ENCODE results near the gene SLC41A2.

SLC41A2 gene

DNA sequence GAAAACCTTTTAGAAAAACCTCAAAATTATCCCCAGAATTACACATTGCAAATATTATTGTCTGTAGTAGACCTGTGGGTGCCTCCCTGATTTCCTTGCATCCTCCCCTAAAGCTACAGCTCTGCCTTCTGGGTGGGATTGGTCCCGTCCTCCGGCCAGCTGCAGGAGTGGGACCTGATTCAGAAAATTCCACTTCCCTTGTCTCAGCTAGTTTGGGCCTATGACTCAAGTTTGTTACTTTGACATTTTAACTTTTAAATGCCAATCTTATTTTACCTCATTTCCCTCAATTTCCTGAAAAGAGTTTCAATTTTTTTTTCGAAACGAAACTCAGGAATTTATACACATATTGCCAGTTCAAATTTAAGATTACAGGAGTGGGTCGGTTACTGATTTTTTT lies 13.2 kb upstream of the SLC41A2 start:
- no peak for ATAC-seq
- TF ChIP-seq RARB (CRISPR knock-in tag; IDR thresholded peaks at IDR 0.05) = no peak
- no peak for TF ChIP-seq ZNF8 (CRISPR knock-in tag; IDR thresholded peaks at IDR 0.05)
- TF ChIP-seq ZNF565 (CRISPR knock-in tag; conservative IDR thresholded peaks at IDR 0.05; ENCODE audit: low read depth) = no peak
- no peak for TF ChIP-seq GLIS3 (CRISPR knock-in tag; IDR thresholded peaks at IDR 0.05)
- TF ChIP-seq, protein P1, sequence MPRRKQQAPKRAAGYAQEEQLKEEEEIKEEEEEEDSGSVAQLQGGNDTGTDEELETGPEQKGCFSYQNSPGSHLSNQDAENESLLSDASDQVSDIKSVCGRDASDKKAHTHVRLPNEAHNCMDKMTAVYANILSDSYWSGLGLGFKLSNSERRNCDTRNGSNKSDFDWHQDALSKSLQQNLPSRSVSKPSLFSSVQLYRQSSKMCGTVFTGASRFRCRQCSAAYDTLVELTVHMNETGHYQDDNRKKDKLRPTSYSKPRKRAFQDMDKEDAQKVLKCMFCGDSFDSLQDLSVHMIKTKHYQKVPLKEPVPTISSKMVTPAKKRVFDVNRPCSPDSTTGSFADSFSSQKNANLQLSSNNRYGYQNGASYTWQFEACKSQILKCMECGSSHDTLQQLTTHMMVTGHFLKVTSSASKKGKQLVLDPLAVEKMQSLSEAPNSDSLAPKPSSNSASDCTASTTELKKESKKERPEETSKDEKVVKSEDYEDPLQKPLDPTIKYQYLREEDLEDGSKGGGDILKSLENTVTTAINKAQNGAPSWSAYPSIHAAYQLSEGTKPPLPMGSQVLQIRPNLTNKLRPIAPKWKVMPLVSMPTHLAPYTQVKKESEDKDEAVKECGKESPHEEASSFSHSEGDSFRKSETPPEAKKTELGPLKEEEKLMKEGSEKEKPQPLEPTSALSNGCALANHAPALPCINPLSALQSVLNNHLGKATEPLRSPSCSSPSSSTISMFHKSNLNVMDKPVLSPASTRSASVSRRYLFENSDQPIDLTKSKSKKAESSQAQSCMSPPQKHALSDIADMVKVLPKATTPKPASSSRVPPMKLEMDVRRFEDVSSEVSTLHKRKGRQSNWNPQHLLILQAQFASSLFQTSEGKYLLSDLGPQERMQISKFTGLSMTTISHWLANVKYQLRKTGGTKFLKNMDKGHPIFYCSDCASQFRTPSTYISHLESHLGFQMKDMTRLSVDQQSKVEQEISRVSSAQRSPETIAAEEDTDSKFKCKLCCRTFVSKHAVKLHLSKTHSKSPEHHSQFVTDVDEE (CRISPR knock-in tag; IDR thresholded peaks at IDR 0.05) = no peak
- TF ChIP-seq ARNTL (CRISPR knock-in tag; IDR thresholded peaks at IDR 0.05; ENCODE audit: borderline replicate concordance, low read depth) = no peak
- TF ChIP-seq PPARA (CRISPR knock-in tag; IDR thresholded peaks at IDR 0.05; ENCODE audit: borderline replicate concordance) = no peak
- no peak for TF ChIP-seq ZFP3 (CRISPR knock-in tag; IDR thresholded peaks at IDR 0.05)
- no peak for TF ChIP-seq OSR1 (CRISPR knock-in tag; IDR thresholded peaks at IDR 0.05)
- TF ChIP-seq ZFP30 (CRISPR knock-in tag; IDR thresholded peaks at IDR 0.05) = no peak
- no peak for TF ChIP-seq CSDC2 (CRISPR knock-in tag; IDR thresholded peaks at IDR 0.05)
- TF ChIP-seq TCF4 (CRISPR knock-in tag; IDR thresholded peaks at IDR 0.05; ENCODE audit: borderline replicate concordance) = no peak
- TF ChIP-seq, protein P2, sequence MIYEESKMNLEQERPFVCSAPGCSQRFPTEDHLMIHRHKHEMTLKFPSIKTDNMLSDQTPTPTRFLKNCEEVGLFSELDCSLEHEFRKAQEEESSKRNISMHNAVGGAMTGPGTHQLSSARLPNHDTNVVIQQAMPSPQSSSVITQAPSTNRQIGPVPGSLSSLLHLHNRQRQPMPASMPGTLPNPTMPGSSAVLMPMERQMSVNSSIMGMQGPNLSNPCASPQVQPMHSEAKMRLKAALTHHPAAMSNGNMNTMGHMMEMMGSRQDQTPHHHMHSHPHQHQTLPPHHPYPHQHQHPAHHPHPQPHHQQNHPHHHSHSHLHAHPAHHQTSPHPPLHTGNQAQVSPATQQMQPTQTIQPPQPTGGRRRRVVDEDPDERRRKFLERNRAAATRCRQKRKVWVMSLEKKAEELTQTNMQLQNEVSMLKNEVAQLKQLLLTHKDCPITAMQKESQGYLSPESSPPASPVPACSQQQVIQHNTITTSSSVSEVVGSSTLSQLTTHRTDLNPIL (CRISPR knock-in tag; IDR thresholded peaks at IDR 0.05; ENCODE audit: low read depth) = no peak
- TF ChIP-seq, protein P3, sequence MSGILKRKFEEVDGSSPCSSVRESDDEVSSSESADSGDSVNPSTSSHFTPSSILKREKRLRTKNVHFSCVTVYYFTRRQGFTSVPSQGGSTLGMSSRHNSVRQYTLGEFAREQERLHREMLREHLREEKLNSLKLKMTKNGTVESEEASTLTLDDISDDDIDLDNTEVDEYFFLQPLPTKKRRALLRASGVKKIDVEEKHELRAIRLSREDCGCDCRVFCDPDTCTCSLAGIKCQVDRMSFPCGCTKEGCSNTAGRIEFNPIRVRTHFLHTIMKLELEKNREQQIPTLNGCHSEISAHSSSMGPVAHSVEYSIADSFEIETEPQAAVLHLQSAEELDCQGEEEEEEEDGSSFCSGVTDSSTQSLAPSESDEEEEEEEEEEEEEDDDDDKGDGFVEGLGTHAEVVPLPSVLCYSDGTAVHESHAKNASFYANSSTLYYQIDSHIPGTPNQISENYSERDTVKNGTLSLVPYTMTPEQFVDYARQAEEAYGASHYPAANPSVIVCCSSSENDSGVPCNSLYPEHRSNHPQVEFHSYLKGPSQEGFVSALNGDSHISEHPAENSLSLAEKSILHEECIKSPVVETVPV (CRISPR knock-in tag; IDR thresholded peaks at IDR 0.05) = no peak
- TF ChIP-seq BACH2 (CRISPR knock-in tag; IDR thresholded peaks at IDR 0.05; ENCODE audit: borderline replicate concordance) = no peak

DNA sequence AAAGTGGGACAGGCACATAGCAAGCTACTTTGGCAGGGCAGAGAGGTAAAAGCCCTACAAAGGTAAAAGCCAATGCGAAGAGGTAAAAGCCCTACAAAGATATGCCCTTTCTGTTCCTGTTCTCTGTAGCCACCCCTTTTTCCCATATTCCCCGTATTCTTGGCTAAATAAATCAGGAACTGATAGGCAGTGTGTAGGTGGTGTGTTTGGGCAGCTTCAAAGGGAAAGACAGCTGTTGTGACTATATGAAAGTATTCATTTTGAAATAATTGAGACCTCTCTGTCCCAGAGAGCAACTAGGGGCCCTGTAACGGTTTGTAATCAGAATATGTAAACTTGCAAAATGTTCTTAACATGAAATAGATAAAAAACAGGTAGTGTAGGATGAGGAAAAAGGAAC lies 11.3 kb upstream of the SLC41A2 start:
- no peak for ATAC-seq

DNA sequence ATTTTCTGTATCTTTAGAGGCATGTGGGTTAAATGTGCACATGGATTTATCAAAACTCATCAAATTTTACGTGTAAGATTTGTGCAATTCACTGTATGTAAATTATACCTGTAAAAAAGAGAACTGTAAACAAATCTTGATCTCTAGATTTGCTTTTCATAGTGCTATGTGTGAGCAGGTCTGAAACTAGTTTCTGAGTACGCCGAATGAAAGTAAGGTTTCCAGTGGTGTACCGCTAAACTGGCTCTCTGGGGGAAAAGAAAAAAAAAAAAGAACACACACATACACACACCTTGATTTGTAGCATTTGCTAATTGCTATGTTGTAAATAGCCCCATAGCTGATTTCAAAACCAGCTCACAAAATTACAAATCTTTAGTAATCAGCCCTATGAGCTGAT lies 8.6 kb upstream of the SLC41A2 start:
- ATAC-seq = no peak
- TF ChIP-seq, protein P4, sequence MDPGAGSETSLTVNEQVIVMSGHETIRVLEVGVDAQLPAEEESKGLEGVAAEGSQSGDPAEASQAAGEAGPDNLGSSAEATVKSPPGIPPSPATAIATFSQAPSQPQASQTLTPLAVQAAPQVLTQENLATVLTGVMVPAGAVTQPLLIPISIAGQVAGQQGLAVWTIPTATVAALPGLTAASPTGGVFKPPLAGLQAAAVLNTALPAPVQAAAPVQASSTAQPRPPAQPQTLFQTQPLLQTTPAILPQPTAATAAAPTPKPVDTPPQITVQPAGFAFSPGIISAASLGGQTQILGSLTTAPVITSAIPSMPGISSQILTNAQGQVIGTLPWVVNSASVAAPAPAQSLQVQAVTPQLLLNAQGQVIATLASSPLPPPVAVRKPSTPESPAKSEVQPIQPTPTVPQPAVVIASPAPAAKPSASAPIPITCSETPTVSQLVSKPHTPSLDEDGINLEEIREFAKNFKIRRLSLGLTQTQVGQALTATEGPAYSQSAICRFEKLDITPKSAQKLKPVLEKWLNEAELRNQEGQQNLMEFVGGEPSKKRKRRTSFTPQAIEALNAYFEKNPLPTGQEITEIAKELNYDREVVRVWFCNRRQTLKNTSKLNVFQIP (CRISPR knock-in tag; IDR thresholded peaks at IDR 0.05; ENCODE audit: borderline replicate concordance, low read depth) = no peak
- TF ChIP-seq, protein P5, sequence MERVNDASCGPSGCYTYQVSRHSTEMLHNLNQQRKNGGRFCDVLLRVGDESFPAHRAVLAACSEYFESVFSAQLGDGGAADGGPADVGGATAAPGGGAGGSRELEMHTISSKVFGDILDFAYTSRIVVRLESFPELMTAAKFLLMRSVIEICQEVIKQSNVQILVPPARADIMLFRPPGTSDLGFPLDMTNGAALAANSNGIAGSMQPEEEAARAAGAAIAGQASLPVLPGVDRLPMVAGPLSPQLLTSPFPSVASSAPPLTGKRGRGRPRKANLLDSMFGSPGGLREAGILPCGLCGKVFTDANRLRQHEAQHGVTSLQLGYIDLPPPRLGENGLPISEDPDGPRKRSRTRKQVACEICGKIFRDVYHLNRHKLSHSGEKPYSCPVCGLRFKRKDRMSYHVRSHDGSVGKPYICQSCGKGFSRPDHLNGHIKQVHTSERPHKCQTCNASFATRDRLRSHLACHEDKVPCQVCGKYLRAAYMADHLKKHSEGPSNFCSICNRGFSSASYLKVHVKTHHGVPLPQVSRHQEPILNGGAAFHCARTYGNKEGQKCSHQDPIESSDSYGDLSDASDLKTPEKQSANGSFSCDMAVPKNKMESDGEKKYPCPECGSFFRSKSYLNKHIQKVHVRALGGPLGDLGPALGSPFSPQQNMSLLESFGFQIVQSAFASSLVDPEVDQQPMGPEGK (CRISPR knock-in tag; IDR thresholded peaks at IDR 0.05; ENCODE audit: borderline replicate concordance) = no peak
- TF ChIP-seq CSDC2 (CRISPR knock-in tag; IDR thresholded peaks at IDR 0.05) (no peak), PPARA (CRISPR knock-in tag; IDR thresholded peaks at IDR 0.05; ENCODE audit: borderline replicate concordance) (no peak), ISL1 (CRISPR knock-in tag; IDR thresholded peaks at IDR 0.05) (no peak), OSR1 (CRISPR knock-in tag; IDR thresholded peaks at IDR 0.05) (no peak), ZFP3 (CRISPR knock-in tag; IDR thresholded peaks at IDR 0.05) (no peak)

More for the DNA sequence above, 11.3 kb upstream of the SLC41A2 start:
- no peak for TF ChIP-seq ARNTL (CRISPR knock-in tag; IDR thresholded peaks at IDR 0.05; ENCODE audit: borderline replicate concordance, low read depth)

DNA sequence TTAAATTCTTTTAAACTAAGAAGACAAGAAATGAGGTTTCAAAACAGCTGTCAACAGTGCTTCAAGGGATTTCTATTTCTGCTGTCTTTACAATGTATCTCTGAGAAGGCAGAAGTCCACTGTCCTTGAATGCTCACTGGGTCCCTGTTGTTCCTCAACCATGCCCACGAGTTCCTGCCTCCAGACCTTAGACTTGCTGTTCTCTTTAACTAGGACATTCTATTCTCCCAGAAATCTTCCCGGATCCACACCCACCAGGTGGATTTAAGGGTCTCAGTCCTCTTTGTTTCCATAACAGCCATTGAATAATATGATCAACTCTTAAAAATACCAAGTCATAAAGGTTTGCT lies 6.7 kb upstream of the SLC41A2 start:
- ATAC-seq = no peak
- TF ChIP-seq ISL1 (CRISPR knock-in tag; IDR thresholded peaks at IDR 0.05) (no peak), SNAI2 (CRISPR knock-in tag; IDR thresholded peaks at IDR 0.05) (no peak), ZFP3 (CRISPR knock-in tag; IDR thresholded peaks at IDR 0.05) (no peak), TCF4 (CRISPR knock-in tag; IDR thresholded peaks at IDR 0.05; ENCODE audit: borderline replicate concordance) (no peak), GLIS3 (CRISPR knock-in tag; IDR thresholded peaks at IDR 0.05) (no peak)
- TF ChIP-seq, protein P1 (CRISPR knock-in tag; IDR thresholded peaks at IDR 0.05) = no peak
- TF ChIP-seq, protein P4 (CRISPR knock-in tag; IDR thresholded peaks at IDR 0.05; ENCODE audit: borderline replicate concordance, low read depth) = no peak
- TF ChIP-seq, protein P2 (CRISPR knock-in tag; IDR thresholded peaks at IDR 0.05; ENCODE audit: low read depth) = no peak

Measured in SK-N-SH treated with all-trans-retinoic acid at 6 μM for 48 hours (cell line).